ENCODE results near the gene BMPR1B. TPM values are rescaled to one million over a fixed set of nuclear protein-coding genes. Genes with fewer than 3 reads are reported as not detected.
"Not testable (repeated sequence)": the region's sequence is repeated elsewhere in the genome, so short reads cannot be mapped to it uniquely, and the experiment has no call there.

The BMPR1B gene
- total RNA-seq, 1 donor from 2014 or later, result 5.3 TPM

- no peak for DNase-seq (ENCODE audit: low spot score)
Measured at GRCh38 chr4:94763005-94763404, 5.2 kb downstream of the BMPR1B start.

- no peak for DNase-seq (ENCODE audit: low spot score)
Measured at GRCh38 chr4:94763500-94763899, 5.7 kb downstream of the BMPR1B start.

GRCh38 chr4:94764069-94764468 lies 6.3 kb downstream of the BMPR1B start:
- no peak for DNase-seq (ENCODE audit: low spot score)

GRCh38 chr4:94765174-94765573 lies 7.4 kb downstream of the BMPR1B start:
- DNase-seq (ENCODE audit: low spot score), result no peak

- no peak for DNase-seq (ENCODE audit: low spot score)
Measured at GRCh38 chr4:94765648-94766047, 7.9 kb downstream of the BMPR1B start.

DNA sequence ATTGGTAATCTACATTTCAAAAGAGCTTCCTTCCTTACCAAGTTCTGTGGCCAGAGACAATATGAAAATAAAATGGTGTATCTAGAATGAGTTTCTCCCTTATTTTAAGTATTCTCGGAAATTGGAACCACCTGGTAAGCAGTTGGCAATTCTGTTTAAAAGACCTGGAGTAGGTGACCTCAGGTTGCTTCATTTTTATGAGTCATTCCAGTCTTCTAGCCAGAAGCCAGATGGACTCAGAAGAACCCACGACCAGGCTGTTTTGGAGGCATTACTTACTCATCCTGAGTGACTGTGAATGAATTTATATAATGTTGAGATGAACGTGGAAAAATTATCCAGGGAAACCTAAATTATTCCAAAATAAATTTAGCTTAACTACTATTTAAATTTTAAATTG lies 9.1 kb downstream of the BMPR1B start:
- DNase-seq (ENCODE audit: low spot score), result no peak

- no peak for DNase-seq (ENCODE audit: low spot score)
Measured at GRCh38 chr4:94767446-94767845, 9.7 kb downstream of the BMPR1B start.

- no peak for DNase-seq (ENCODE audit: low spot score)
Measured at GRCh38 chr4:94782707-94783106, 25.0 kb downstream of the BMPR1B start.

DNA sequence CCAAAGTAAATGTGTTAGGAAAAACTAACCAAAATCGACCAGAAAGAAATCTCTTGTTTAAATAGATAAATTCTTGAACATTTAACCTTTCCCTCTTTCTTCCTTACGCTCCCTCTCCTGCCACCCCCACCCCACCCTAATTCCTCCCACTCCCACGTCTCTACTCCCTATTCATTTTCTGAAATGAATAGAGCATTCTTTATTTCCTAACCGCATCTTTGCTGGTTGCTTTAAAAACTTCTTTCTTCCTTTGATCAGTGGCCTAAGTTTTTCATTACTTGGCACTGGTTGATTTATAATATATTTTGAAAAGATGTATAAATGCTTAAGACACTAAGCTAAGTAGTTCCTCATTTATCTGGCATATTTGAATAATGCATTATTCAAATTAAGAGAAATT lies 33.9 kb downstream of the BMPR1B start:
- DNase-seq (ENCODE audit: low spot score), result no peak

GRCh38 chr4:94798808-94799207 lies 41.1 kb downstream of the BMPR1B start:
- no peak for DNase-seq (ENCODE audit: low spot score)

DNA sequence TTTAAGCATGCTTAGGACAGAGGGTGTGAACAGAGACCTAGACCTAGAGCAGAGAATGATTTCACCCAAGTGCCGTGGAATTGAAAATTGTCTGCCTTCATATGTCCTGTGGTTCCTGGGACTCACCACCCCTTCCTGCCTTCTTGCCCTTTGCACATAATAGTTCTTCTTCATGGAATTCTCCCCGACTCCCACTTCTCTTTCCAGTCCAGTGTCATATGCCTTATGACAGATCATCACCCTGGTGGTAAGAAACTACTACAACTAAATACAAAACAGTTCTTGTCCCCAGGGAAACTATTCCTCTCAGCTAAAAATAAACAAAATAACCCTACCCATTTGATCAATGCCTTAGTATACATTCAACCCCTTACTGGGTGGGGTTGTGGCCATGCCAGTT lies 43.3 kb downstream of the BMPR1B start:
- no peak for DNase-seq (ENCODE audit: low spot score)

GRCh38 chr4:94802091-94802490 lies 44.3 kb downstream of the BMPR1B start:
- DNase-seq (ENCODE audit: low spot score), result no peak

DNA sequence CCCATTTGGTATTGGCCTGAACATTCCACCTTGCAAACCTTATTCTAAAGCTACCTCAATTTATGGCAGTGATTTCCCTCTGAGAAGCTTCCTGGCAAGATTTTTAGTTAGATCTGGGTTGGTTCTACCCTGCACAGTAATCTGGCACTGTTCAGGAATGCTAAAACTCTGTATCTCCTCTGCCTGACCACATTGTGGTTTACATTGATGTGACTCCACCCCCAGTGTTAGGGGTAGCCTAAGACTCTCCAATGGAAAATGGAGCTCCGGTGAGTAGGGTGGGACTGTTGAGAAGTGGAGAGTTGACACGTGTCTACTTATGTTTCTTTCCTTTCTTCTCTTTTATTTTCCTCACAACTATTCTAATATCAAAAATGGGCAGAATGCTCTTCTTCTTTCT lies 45.4 kb downstream of the BMPR1B start:
- no peak for DNase-seq (ENCODE audit: low spot score)

- no peak for DNase-seq (ENCODE audit: low spot score)
Measured at GRCh38 chr4:94804650-94805049, 46.9 kb downstream of the BMPR1B start.

- DNase-seq (ENCODE audit: low spot score), result no peak
Measured at GRCh38 chr4:94806376-94806775, 48.6 kb downstream of the BMPR1B start.

- no peak for DNase-seq (ENCODE audit: low spot score)
Measured at GRCh38 chr4:94811643-94812042, 53.9 kb downstream of the BMPR1B start.

GRCh38 chr4:94813221-94813620 lies 55.5 kb downstream of the BMPR1B start:
- DNase-seq (ENCODE audit: low spot score), result no peak

DNA sequence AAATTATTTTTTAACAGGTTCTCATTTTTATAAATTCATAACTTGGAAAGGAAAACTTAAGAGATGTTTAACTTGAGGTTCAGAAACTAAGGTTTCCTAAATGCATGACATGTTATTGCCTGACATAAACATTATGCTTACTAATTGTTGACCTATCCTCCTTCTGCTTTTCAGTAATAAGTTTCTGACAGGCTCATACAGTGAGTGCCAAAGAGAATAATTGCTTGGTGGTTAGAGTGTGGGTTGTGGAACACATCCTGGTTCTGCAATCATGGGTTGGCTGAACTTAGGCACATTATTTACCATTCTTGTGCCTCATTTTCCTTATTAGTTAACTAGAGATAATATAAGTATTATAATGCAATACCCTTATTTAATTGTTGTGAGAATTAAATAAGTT lies 56.5 kb downstream of the BMPR1B start:
- DNase-seq (ENCODE audit: low spot score), result no peak

- DNase-seq (ENCODE audit: low spot score), result no peak
Measured at GRCh38 chr4:94819371-94820168, 61.8 kb downstream of the BMPR1B start.

DNA sequence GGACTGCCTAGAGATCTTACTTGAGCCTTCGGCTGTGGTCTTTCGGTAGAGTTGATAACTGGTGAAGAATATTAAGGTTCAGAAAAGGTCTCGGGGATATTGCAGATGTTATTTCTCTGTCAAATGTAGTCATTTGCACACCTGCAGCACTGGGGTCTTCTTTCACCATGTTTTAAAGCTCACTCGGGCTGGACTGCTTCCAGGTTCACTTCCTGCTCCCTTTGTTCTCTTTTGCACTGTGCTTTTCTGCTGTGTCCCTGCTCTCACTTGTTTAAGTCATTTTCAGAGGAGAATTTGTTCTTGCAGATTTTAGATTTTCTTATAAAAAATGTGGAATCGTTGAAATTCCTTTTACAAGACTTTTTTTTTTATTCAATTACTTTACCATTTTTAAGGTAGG lies 68.5 kb downstream of the BMPR1B start:
- DNase-seq (ENCODE audit: low spot score), result no peak

DNA sequence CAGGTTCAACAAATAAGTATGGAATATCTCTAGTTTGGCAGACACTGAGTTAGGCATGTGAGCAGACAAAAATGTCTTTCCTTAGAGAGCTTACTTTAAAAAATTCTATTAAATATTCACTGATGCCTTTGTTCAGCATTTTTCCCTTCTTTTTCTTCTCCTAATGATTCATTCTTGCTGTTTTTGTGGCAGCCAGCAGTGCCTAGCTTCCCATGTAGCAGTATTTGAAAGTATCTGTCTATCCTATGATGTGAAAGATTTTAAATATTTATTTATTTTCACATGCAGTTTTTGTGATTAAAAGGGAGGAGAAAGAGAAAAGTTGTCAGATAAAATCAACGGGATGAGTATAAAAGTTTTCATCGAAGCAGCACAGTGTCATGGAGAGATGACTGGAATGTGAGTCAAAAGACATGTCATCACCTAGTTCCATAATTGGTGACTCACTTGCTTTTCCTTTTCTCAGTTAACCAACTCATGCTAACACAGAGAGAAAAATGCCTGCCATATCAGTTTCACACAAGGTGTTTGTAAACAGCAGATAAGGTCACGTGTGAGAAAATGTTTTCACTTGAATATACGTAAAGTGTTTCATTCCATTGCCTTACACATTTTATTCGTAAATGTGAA lies 69.8 kb downstream of the BMPR1B start:
- no peak for DNase-seq (ENCODE audit: low spot score)

GRCh38 chr4:94828882-94829281 lies 71.1 kb downstream of the BMPR1B start:
- no peak for DNase-seq (ENCODE audit: low spot score)

DNA sequence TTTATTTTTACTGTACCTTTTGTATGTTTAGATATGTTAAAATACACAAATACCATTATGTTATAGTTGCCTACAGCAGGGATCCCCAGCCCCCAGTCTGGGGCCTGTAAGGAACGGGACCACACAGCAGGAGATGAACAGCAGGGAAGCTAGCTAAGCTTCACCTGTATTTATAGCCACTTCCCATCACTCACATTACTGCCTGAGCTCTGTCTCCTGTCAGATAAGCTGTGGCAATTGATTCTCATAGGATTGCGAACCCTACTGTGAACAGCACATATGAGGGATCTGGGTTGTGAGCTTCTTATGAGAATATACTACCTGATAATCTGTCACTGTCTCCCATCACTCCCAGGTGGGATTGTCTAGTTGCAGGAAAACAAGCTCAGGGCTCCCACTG lies 73.9 kb downstream of the BMPR1B start:
- no peak for DNase-seq (ENCODE audit: low spot score)

DNA sequence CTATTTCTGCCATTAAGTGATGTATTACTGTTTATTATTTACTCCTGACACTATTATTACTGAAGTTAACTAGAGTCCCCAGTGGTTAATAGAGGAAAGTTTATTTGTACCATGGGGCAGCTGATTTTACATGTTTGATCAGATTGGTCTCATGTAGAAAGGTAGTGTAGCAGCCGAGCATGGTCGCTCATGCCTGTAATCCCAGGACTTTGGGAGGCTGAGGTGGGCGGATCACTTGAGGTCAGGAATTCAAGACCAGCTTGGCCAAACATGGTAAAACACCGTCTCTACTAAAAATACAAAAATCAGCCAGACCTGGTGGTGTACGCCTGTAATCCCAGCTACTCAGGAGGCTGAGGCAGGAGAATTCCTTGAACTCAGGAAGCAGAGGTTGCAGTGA lies 74.6 kb downstream of the BMPR1B start:
- DNase-seq (ENCODE audit: low spot score), result not testable (repeated sequence)
